ENCODE measurements around the gene RAB27B. TPM values are rescaled to one million over a fixed set of nuclear protein-coding genes. Genes with fewer than 3 reads are reported as not detected.

Gene RAB27B
- polyA plus RNA-seq, 2 of the 4 experiments (the other 2 are of a cell fraction): 11.0 to 13.2 TPM

DNA sequence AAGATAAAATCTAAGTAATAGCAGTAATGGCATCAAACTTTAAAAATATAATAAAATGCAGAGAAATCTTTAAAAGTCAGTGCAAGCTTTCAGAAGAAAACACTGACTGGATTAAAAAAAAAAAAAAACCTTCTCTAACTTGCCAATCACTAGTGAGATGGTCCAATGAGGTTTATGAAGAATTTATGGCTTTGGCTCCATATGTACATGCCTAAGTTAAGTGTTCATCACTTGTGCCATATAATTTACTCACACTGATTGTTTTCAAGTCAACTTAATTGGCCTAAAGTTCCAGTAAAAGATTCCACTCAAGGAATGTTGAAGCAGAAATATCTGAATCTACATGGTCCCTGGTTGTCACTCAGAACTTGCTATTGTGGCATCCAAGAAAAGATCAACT lies 40.7 kb upstream of the RAB27B start (continued):
- no peak for TF ChIP-seq CHD2 (IDR thresholded peaks at IDR 0.05; ENCODE audit: low read length, partially characterized antibody)
- TF ChIP-seq, protein P1, sequence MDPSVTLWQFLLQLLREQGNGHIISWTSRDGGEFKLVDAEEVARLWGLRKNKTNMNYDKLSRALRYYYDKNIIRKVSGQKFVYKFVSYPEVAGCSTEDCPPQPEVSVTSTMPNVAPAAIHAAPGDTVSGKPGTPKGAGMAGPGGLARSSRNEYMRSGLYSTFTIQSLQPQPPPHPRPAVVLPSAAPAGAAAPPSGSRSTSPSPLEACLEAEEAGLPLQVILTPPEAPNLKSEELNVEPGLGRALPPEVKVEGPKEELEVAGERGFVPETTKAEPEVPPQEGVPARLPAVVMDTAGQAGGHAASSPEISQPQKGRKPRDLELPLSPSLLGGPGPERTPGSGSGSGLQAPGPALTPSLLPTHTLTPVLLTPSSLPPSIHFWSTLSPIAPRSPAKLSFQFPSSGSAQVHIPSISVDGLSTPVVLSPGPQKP (IDR thresholded peaks at IDR 0.05; ENCODE audit: low read depth, low read length): no peak

DNA sequence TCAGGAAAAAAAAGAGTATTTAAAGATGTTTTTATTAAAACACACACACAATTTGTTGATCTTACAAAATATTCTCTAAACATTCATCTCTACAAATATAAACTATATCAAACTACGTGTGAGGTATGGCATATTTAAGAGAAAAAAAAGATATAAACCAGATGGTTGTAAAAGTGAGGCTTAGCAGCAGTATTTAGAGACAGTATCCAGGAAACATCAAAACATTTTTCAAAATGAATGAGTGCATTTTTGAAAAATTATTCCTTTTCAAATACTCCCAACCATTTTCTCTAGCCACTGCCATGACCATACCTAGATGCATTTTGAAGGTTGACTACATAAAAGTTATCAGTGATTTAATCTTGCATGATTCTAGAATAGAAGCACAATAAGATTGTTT lies 38.2 kb upstream of the RAB27B start:
- CTCF ChIA-PET: no interaction called here
- FAIRE-seq: no peak
- POLR2A ChIA-PET: no interaction called here

DNA sequence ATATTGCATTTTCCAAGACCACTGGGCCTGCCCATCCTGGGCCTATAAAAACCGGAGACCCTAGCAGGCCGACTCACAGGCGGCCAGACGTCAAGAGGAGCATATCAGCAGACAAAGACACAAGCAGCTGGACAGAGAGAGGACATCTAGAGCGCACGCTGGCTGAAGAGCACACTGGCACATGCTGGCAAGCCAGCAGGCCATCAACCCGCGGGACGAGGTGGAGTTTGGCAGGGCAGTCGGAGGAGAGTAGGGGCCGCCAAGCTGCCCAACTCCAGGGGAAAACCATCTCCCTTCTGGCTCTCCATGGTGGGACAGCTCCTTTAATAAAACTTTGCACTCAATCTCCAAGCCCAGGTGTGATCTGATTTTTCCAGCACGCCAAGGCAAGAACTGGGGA lies 36.6 kb upstream of the RAB27B start:
- no peak for TF ChIP-seq KDM5A (IDR thresholded peaks at IDR 0.05)
- ATAC-seq: no peak
- no peaks in the 10 kb centered on the region for H3K4me1 ChIP-seq
- H3K4me3 ChIP-seq: no peak overlapping the region
- no peak overlapping the region for H3K4me2 ChIP-seq
- H3K9me3 ChIP-seq: no peaks in the 10 kb centered on the region
- 88% methylated on average over 8 of the region's 12 CpGs for WGBS (ENCODE audit: missing lambda C conversion rate)
- FAIRE-seq: no peak
- CTCF ChIA-PET: no interaction called here
- DNase-seq (ENCODE audit: low read depth in 1 of 2, low spot score in 1 of 2): no peak
- no peak overlapping the region for H3K27ac ChIP-seq
- POLR2A ChIA-PET: no interaction called here

More for the DNA sequence above, 38.2 kb upstream of the RAB27B start:
- WGBS (ENCODE audit: missing lambda C conversion rate): 33% methylated on average over 1 of the region's 1 CpG
- Histone ChIP-seq H3K4me3 (no peak overlapping the region), H3K27ac (no peak overlapping the region), H3K4me1 (no peaks in the 10 kb centered on the region), H3K9me3 (no peaks in the 10 kb centered on the region), H3K4me2 (no peak overlapping the region)
- no peak for DNase-seq (ENCODE audit: low read depth in 1 of 2, low spot score in 1 of 2)
- TF ChIP-seq BHLHE40 (IDR thresholded peaks at IDR 0.05; ENCODE audit: low read depth, low read length): no peak
- TF ChIP-seq NPAS2 (CRISPR knock-in tag; IDR thresholded peaks at IDR 0.05; ENCODE audit: borderline replicate concordance): no peak
- TF ChIP-seq ZNF302 (CRISPR knock-in tag; IDR thresholded peaks at IDR 0.05): no peak
- no peak for TF ChIP-seq ZSCAN20 (CRISPR knock-in tag; IDR thresholded peaks at IDR 0.05)
- no peak for TF ChIP-seq MAFK (IDR thresholded peaks at IDR 0.05; ENCODE audit: partially characterized antibody)
- TF ChIP-seq KDM1A (IDR thresholded peaks at IDR 0.05; ENCODE audit: low read depth): no peak
- TF ChIP-seq JUNB (IDR thresholded peaks at IDR 0.05): no peak
- TF ChIP-seq PHF8 (IDR thresholded peaks at IDR 0.05; ENCODE audit: borderline replicate concordance, low read depth): no peak
- no peak for TF ChIP-seq EHMT2 (IDR thresholded peaks at IDR 0.05; ENCODE audit: low read depth)
- TF ChIP-seq, protein P1 (IDR thresholded peaks at IDR 0.05; ENCODE audit: low read depth, low read length): no peak
- ATAC-seq: no peak

DNA sequence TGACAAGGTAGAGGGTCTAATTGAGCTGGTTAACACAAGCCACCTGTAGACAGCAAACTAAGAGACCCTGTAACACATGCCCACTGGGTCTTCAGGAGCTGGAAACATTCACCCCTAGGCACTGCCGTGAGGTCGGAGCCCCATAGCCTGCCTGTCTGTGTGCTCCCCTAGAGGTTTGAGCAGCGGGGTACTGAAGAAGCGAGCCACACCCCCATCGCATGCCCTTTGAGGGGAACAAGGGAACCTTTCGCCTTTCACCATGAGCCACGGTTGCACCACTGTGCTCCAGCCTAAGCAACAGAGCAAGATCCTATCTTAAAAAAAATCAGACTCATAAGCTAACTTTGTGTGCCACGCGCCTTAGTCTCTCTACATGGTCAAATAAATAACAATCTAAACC lies 36.2 kb upstream of the RAB27B start:
- no peak for DNase-seq (ENCODE audit: low read depth in 1 of 2, low spot score in 1 of 2)
- no peak for FAIRE-seq
- ATAC-seq: no peak
- WGBS (ENCODE audit: missing lambda C conversion rate): 100% methylated on average over 7 of the region's 9 CpGs
- ChIA-PET POLR2A (no interaction called here), CTCF (no interaction called here)
- TF ChIP-seq RNF2 (IDR thresholded peaks at IDR 0.05; ENCODE audit: borderline replicate concordance, low read depth) (no peak), RARB (CRISPR knock-in tag; IDR thresholded peaks at IDR 0.05) (no peak), MAFK (IDR thresholded peaks at IDR 0.05; ENCODE audit: partially characterized antibody) (no peak), MAZ (IDR thresholded peaks at IDR 0.05; ENCODE audit: borderline replicate concordance, low read depth, low read length) (no peak), NFE2L2 (conservative IDR thresholded peaks at IDR 0.05; ENCODE audit: low read length) (no peak), HEYL (CRISPR knock-in tag; IDR thresholded peaks at IDR 0.05) (no peak), JUNB (IDR thresholded peaks at IDR 0.05) (no peak)
- TF ChIP-seq, protein P2, sequence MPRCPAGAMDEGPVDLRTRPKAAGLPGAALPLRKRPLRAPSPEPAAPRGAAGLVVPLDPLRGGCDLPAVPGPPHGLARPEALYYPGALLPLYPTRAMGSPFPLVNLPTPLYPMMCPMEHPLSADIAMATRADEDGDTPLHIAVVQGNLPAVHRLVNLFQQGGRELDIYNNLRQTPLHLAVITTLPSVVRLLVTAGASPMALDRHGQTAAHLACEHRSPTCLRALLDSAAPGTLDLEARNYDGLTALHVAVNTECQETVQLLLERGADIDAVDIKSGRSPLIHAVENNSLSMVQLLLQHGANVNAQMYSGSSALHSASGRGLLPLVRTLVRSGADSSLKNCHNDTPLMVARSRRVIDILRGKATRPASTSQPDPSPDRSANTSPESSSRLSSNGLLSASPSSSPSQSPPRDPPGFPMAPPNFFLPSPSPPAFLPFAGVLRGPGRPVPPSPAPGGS (IDR thresholded peaks at IDR 0.05): no peak
- H3K27ac ChIP-seq: no peak overlapping the region
- no peaks in the 10 kb centered on the region for H3K9me3 ChIP-seq
- H3K4me1 ChIP-seq: no peaks in the 10 kb centered on the region
- no peak overlapping the region for H3K4me3 ChIP-seq
- no peak overlapping the region for H3K4me2 ChIP-seq

Measured in A549 (cell line).